ENCODE data around the gene CD9.

DNA sequence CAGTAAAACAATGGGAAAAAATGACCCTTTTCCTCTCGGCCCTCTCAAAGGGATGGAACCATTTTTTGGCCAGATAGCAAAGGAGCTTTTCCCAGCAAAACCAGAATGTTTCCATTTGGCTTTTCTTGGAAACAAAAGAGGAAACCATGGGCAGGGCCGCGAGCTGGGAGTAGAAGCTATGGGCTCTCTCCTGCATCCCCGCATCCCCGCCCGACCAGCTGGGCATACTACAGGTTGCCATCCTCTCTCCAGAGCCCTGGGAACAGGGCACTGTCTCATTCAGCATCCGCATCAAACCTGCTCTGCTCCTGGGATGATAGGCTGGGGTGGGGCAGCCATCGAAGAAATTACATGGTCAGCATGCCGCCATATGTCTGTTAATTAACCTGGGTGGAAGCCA lies 20.9 kb downstream of the CD9 start:
- TF ChIP-seq, protein P1, sequence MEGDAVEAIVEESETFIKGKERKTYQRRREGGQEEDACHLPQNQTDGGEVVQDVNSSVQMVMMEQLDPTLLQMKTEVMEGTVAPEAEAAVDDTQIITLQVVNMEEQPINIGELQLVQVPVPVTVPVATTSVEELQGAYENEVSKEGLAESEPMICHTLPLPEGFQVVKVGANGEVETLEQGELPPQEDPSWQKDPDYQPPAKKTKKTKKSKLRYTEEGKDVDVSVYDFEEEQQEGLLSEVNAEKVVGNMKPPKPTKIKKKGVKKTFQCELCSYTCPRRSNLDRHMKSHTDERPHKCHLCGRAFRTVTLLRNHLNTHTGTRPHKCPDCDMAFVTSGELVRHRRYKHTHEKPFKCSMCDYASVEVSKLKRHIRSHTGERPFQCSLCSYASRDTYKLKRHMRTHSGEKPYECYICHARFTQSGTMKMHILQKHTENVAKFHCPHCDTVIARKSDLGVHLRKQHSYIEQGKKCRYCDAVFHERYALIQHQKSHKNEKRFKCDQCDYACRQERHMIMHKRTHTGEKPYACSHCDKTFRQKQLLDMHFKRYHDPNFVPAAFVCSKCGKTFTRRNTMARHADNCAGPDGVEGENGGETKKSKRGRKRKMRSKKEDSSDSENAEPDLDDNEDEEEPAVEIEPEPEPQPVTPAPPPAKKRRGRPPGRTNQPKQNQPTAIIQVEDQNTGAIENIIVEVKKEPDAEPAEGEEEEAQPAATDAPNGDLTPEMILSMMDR (IDR thresholded peaks at IDR 0.05; ENCODE audit: low read depth, low read length) = no peak
- TF ChIP-seq, protein P2, sequence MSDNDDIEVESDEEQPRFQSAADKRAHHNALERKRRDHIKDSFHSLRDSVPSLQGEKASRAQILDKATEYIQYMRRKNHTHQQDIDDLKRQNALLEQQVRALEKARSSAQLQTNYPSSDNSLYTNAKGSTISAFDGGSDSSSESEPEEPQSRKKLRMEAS (IDR thresholded peaks at IDR 0.05; ENCODE audit: low read depth, low read length) = no peak
- TF ChIP-seq POLR2A (IDR thresholded peaks at IDR 0.05; ENCODE audit: extremely low read depth, insufficient read length) = no peak
